MM.1S (cell line): ENCODE data around the gene KLHDC10.

Source experiments
- DNase-seq: peaks from one replicate; pipeline ENCODE4 v3.0.0-alpha.2; 2015
- H2AFZ ChIP-seq: fragments of 300-600 bp; sonication (generic); 2 replicates; pipeline ENCODE4 v1.6.0; 2016; ENCODE audit warnings: antibody characterized with exemption, low read length
- H3F3A ChIP-seq: fragments of 300-600 bp; sonication (generic); 2 replicates; pipeline ENCODE4 v1.6.1; 2016; ENCODE audit warnings: mild to moderate bottlenecking, antibody characterized with exemption, low read length, moderate library complexity, mixed read lengths; ENCODE audit not compliant: insufficient read depth
- H3K27ac ChIP-seq: fragments of 300-600 bp; sonication (generic); 2 replicates; pipeline ENCODE4 v1.5.1; 2016; ENCODE audit warnings: mild to moderate bottlenecking, low read length
- H3K27me3 ChIP-seq: fragments of 300-600 bp; sonication (generic); replicated peaks from 2 replicates; pipeline ENCODE4 v1.6.0; 2016; ENCODE audit warnings: low read length; ENCODE audit not compliant: insufficient read depth
- H3K36me3 ChIP-seq: fragments of 300-600 bp; sonication (generic); replicated peaks from 2 replicates; pipeline ENCODE4 v1.6.1; 2016; ENCODE audit warnings: mild to moderate bottlenecking, low read length, mixed read lengths; ENCODE audit not compliant: insufficient read depth
- H3K4me1 ChIP-seq: fragments of 300-600 bp; sonication (generic); 2 replicates; pipeline ENCODE4 v1.6.1; 2016; ENCODE audit warnings: low read length, mixed read lengths
- H3K4me2 ChIP-seq: fragments of 300-600 bp; sonication (generic); 2 replicates; pipeline ENCODE4 v1.6.0; 2016; ENCODE audit warnings: low read depth, low read length
- H3K4me3 ChIP-seq: fragments of 300-600 bp; sonication (generic); 2 replicates; pipeline ENCODE4 v1.5.1; 2016; ENCODE audit warnings: low read length, mixed read lengths
- H3K79me2 ChIP-seq: fragments of 300-600 bp; sonication (generic); 2 replicates; pipeline ENCODE4 v1.6.1; 2016; ENCODE audit warnings: mixed run types, low read length, mixed read lengths
- H3K9ac ChIP-seq: fragments of 300-600 bp; sonication (generic); 2 replicates; pipeline ENCODE4 v1.6.1; 2016; ENCODE audit warnings: low read length, mixed read lengths
- H3K9me2 ChIP-seq: fragments of 300-600 bp; sonication (generic); replicated peaks from 2 replicates; pipeline ENCODE4 v1.6.1; 2016; ENCODE audit warnings: mild to moderate bottlenecking, low read length, mixed read lengths; ENCODE audit not compliant: insufficient read depth
- H3K9me3 ChIP-seq: fragments of 300-600 bp; sonication (generic); replicated peaks from 2 replicates; pipeline ENCODE4 v1.6.1; 2016; ENCODE audit warnings: mild to moderate bottlenecking, low read length, mixed read lengths; ENCODE audit not compliant: insufficient read depth
- H4K20me1 ChIP-seq: fragments of 300-600 bp; sonication (generic); 2 replicates; pipeline ENCODE4 v1.6.1; 2016; ENCODE audit warnings: mild to moderate bottlenecking, low read length, moderate library complexity, mixed read lengths; ENCODE audit not compliant: insufficient read depth
- CTCF ChIP-seq: fragments of 300-600 bp; sonication (generic); IDR thresholded peaks from 2 replicates; pipeline ENCODE4 v1.5.1; 2016; ENCODE audit warnings: antibody characterized with exemption, low read length, mixed read lengths
- EZH2 ChIP-seq: fragments of 300-600 bp; sonication (generic); optimal IDR thresholded peaks from 2 replicates; pipeline ENCODE3; 2017; ENCODE audit warnings: low read depth, mild to moderate bottlenecking, antibody characterized with exemption, low read length, mixed read lengths
- EZH2phosphoT487 ChIP-seq: fragments of 300-600 bp; sonication (generic); IDR thresholded peaks from 2 replicates; pipeline ENCODE4 v1.6.1; 2018; ENCODE audit warnings: antibody characterized with exemption, low read length

KLHDC10 gene

GRCh38 chr7:130174237-130174959, 104.1 kb downstream of the KLHDC10 start:
- TF ChIP-seq EZH2 (no peak), EZH2phosphoT487 (no peak), CTCF (no peak)
- Histone ChIP-seq H3K36me3 (peaks cover 15% of the 10 kb centered on the region; the same call in 1 of the 2 replicates), H3K79me2 (no peaks in the 10 kb centered on the region), H3K4me1 (no peaks in the 10 kb centered on the region), H3K9ac (no peak overlapping the region), H3K9me3 (no peaks in the 10 kb centered on the region), H3K4me2 (no peak overlapping the region), H3F3A (no peaks in the 10 kb centered on the region; the same call in 1 of the 2 replicates), H4K20me1 (no peaks in the 10 kb centered on the region; the same call in 1 of the 2 replicates), H3K27ac (no peak overlapping the region), H2AFZ (no peak overlapping the region), H3K4me3 (no peak overlapping the region), H3K9me2 (no peaks in the 10 kb centered on the region), H3K27me3 (no peaks in the 10 kb centered on the region)
- DNase-seq: no peak

GRCh38 chr7:130178251-130178650, 107.9 kb downstream of the KLHDC10 start:
- peaks cover 18% of the 10 kb centered on the region; the same call in 1 of the 2 replicates for H3K36me3 ChIP-seq
- H3K9ac ChIP-seq: no peak overlapping the region
- no peaks in the 10 kb centered on the region for H3K79me2 ChIP-seq
- TF ChIP-seq CTCF: no peak
- no peak for TF ChIP-seq EZH2phosphoT487
- no peak for TF ChIP-seq EZH2
- H3K27me3 ChIP-seq: no peaks in the 10 kb centered on the region
- H3K9me3 ChIP-seq: no peaks in the 10 kb centered on the region
- H3K9me2 ChIP-seq: no peaks in the 10 kb centered on the region
- H3K27ac ChIP-seq: no peak overlapping the region
- no peak overlapping the region for H2AFZ ChIP-seq
- no peaks in the 10 kb centered on the region; the same call in 1 of the 2 replicates for H4K20me1 ChIP-seq
- no peak overlapping the region for H3K4me3 ChIP-seq
- no peaks in the 10 kb centered on the region; the same call in 1 of the 2 replicates for H3F3A ChIP-seq
- no peak for DNase-seq
- H3K4me1 ChIP-seq: no peaks in the 10 kb centered on the region
- no peak overlapping the region for H3K4me2 ChIP-seq

GRCh38 chr7:130179631-130180030, 109.3 kb downstream of the KLHDC10 start:
- no peak overlapping the region for H3K4me2 ChIP-seq
- no peak overlapping the region for H3K27ac ChIP-seq
- H3F3A ChIP-seq: no peaks in the 10 kb centered on the region; the same call in 1 of the 2 replicates
- no peak overlapping the region for H3K9ac ChIP-seq
- H3K4me1 ChIP-seq: no peaks in the 10 kb centered on the region
- TF ChIP-seq CTCF: no peak
- no peak for TF ChIP-seq EZH2phosphoT487
- no peak for TF ChIP-seq EZH2
- no peak overlapping the region for H2AFZ ChIP-seq
- no peaks in the 10 kb centered on the region for H3K9me3 ChIP-seq
- no peaks in the 10 kb centered on the region for H3K27me3 ChIP-seq
- no peaks in the 10 kb centered on the region for H3K79me2 ChIP-seq
- no peak overlapping the region for H3K4me3 ChIP-seq
- no peaks in the 10 kb centered on the region; the same call in 1 of the 2 replicates for H4K20me1 ChIP-seq
- H3K9me2 ChIP-seq: no peaks in the 10 kb centered on the region
- H3K36me3 ChIP-seq: peaks cover 17% of the 10 kb centered on the region; the same call in 1 of the 2 replicates
- no peak for DNase-seq
